HT1080 (cell line): Measurements from ENCODE around the gene FNDC3B. TPM values are rescaled to one million over a fixed set of nuclear protein-coding genes. Genes with fewer than 3 reads are reported as not detected.
"Not testable (repeated sequence)": the region's sequence is repeated elsewhere in the genome, so short reads cannot be mapped to it uniquely, and the experiment has no call there.

Experiments
- DNase-seq: peaks from one replicate; pipeline ENCODE4 v3.0.0-alpha.2; 2015; ENCODE audit warnings: low read depth
- total RNA-seq: library from RNA; depleted of rRNA; stranded (reverse); fragments of >200 nt; shearing (Covaris generic); gene quantifications from 2 replicates; pipeline ENCODE4 v1.2.3, GENCODE V29; 2014

FNDC3B gene
- total RNA-seq, 1 experiment from 2014 or later: 63.7 TPM

GRCh38 chr3:172357850-172358754 is 318.7 kb downstream of the FNDC3B start:
- DNase-seq: peak; percentile 34

- DNase-seq: no peak
Observed at GRCh38 chr3:172359231-172359630, 319.9 kb downstream of the FNDC3B start.

GRCh38 chr3:172359996-172360395 is 320.6 kb downstream of the FNDC3B start:
- no peak for DNase-seq

GRCh38 chr3:172362583-172362982 is 323.2 kb downstream of the FNDC3B start:
- DNase-seq: no peak

GRCh38 chr3:172364374-172365027 is 325.1 kb downstream of the FNDC3B start:
- no peak for DNase-seq

GRCh38 chr3:172365028-172365567 is 325.7 kb downstream of the FNDC3B start:
- DNase-seq: no peak

DNA sequence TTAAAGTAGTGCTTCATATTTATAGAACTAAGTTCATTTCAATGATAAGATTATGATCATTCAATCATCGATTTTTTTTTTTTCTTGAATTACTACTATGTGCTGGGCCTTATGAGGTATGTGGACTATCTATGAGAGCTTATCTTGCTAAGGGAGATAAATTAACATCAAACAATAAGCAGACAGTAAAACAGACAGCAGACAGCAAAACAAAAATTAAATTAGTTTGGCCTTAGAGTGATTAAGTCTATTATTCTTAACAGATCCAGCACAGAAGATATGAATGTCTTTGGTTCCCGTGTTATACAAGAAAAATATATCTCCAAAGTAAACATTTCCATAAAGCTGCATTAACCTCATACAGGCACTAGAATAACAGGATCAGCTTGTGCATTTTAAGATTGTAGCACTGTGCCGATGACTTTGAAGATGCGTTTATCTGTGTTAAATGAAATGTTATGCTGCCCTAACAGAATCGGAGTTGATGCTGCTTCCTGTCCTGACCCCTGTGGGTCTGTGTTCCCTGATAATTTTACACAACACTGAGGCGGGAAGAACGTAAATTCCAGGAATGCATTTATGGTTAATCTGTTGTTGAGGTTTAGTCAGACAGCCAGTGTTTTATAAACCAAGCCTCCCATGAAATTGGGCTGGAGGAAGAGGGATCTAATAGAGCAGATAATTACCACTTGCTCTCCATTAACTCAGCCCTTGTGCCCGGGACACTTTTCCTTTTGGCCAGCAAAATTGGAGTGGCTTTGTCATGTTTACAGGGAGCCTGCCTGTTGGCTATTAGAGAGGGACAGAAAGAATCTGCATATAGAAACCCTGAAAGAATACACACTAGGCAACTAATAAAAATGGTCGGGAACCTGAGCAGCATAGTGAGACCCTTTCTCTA is 328.1 kb downstream of the FNDC3B start:
- peak; percentile 17 for DNase-seq

- DNase-seq: not testable (repeated sequence)
Observed at GRCh38 chr3:172368556-172368955, 329.2 kb downstream of the FNDC3B start.

DNA sequence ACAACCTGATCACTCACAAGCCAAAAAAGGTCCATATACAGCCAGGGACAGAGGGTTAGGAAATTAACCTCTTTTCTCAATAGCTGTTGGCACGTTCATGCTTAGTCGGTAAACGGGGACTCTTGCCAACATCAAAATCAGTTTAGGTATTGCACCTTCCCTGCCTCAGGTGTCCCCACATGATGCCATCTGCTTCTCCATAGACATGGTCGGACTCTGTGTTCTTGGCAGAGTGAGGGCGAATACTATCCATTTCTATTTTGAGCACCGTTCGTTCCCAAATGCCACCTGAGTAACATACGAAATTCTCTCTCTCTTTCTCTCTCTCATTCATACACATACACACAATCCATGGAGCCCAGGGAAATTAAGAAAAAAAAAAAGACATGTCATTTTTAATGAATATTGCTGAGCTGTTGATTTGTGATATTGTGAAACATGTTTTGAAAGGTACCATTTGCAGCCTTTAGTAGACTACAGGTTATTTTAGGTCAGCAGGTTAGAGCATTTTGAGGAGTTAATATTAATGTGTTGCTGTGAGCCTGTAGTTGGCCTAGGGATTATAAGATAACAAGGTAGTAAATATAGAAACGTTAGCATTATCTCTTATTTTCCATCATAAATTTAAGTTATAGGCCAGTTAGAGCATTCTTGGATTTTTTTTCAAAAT is 330.3 kb downstream of the FNDC3B start:
- no peak for DNase-seq

DNA sequence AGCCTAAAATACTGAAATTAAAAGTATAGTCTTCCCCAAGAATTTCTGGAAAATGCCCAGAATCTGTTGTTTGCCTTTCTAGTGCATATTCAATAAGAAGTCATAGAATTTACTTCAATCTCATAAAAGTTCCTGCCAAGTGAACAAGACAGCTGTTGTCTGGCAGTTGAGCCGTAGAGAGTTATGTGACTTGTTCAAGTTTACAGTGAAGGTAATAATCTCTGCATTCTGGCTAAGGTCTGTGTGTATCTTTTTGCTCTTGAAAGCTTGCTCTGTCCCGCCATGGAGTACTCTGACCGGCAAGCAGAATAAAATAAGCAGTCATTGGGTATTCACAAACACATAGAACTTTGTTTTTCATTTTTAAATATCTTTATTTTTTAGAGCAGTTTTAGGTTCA is 331.0 kb downstream of the FNDC3B start:
- no peak for DNase-seq

- no peak for DNase-seq
Observed at GRCh38 chr3:172371544-172371943, 332.2 kb downstream of the FNDC3B start.

GRCh38 chr3:172372895-172373294 is 333.5 kb downstream of the FNDC3B start:
- DNase-seq: no peak

- DNase-seq: no peak
Observed at GRCh38 chr3:172373912-172374311, 334.5 kb downstream of the FNDC3B start.

GRCh38 chr3:172375206-172375850 is 335.9 kb downstream of the FNDC3B start:
- no peak for DNase-seq

DNA sequence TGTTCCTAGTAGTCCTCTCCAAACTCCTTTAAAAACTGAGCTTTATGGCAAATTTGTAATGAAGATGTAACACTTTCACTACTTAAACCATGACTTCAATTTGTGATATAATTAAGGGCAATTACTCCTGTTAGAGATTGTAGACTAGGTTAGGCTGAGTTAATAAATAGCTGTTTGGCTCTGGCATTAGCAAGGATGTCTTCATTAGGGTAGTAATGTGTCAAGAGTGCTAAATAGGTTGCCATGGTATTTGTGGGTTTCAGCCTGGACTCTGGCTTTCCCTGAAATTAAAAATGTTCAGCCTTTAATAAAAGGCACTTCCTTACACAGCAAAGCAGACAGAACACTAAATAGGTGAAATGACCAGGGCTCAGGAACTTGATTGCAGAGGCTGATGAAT is 337.0 kb downstream of the FNDC3B start:
- no peak for DNase-seq

DNA sequence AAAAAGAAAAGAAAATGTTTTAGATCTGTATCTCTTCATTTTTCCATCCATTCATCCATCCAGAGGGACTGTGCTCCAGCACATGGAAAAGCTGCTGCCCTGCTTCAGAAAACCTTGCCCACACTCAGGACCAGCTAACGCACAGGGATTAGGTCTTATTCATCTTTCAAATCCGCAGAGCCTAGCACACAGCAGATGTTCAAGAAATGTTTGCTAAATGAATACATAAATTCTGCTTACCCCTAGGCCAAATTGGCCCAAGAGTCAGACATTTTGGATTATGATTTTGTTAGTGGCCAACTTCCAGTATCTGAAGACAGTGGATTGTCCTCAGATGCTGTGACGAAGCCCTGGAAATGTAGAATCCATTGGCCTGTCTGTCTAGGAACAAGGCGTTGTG is 337.5 kb downstream of the FNDC3B start:
- no peak for DNase-seq

DNA sequence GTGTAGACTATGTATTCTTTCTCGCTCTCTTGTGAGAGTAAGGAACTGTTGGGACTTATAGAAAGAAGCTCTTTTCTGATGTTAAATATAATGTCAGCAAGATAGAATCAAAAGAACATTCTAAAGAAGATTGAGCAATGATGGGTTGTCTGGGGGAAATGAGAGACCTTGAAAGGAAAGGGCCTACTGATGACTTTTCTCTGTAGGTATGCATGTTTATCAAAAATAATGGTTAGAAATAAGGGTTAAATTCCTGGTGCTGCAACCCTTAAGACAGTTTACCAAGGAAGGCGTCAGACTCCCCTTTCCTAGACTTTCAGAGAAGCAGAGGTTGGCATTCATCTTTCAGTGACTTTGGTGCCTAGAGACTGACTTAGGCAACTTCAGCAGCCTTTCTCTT is 339.1 kb downstream of the FNDC3B start:
- no peak for DNase-seq

DNA sequence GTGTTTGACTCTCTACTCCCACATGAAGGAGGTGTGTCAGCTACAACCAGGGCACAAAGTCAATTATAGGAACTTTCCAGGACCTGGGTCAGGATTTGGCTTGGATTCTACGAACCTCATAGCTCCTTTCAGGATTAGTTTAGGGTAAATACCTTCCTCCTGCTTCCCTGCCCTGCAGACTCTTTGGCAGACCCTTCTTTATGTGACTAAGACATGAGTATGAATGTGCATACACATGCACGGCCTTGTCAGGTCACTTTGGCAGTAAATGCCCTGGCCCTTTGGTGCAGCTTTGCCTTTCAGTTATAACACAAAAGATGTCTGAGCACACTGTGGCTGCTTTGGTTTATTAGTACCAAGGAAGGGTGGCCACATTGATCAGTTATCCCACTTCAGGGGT is 340.0 kb downstream of the FNDC3B start:
- no peak for DNase-seq

- DNase-seq: no peak
Observed at GRCh38 chr3:172380632-172381031, 341.3 kb downstream of the FNDC3B start.

DNA sequence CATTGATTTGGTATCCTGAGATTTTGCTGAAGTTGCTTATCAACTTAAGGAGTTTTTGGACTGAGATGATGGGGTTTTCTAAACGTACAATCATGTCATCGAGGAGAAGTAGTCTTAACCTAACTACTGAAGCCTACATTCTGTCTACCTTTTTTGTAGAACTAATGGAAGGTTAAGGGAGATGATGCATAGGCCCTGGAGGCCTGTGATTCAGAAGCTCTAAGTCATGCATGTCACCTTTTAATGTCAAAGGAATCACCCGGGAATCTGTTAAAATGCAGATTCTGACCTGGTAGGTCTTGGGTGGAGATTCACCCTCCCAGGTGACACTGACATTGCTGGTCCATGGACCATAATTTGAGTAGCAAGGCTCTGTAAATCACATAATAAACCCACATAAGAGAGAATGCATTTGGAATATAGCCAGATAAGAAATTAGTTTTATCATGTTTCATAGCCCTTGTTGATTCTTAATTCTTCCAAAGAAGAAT is 344.0 kb downstream of the FNDC3B start:
- DNase-seq: no peak
